ENCODE data around the gene PARD3B.

GRCh38 chr2:205589479-205589878, 1044.2 kb downstream of the PARD3B start:
- TF ChIP-seq CTCF (IDR thresholded peaks at IDR 0.05) (no peak), POLR2A (IDR thresholded peaks at IDR 0.05) (no peak)
